Measurements from ENCODE around the gene TP53I11.

Gene TP53I11

GRCh38 chr11:44978961-44979331 is 28.3 kb upstream of the TP53I11 start:
- DNase-seq: no peak

GRCh38 chr11:44978274-44978960 is 27.7 kb upstream of the TP53I11 start:
- no peak for DNase-seq

DNA sequence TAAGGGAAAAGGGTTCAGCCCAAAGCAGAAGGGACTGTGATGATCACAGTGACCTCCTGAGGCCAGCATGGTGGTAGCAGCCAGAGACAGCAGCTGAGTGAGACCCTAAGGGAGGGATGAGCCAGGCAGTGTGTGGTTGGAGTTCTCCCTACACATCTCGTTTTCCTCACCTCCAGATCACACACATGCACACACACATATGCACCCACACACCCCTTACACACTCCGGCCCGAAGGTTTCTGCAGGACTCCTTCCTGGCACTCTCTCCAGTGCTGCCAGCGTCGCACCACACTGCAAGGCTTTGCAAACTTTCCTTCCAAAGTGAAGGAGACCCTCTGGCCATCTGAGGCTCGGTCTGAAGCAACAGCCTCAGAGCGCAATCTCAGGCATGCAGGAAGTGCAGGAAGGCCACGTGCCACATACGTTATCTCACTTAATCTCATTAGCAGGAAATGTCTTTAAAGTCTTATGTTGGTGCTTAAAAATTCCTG is 26.9 kb upstream of the TP53I11 start:
- DNase-seq: no peak

DNA sequence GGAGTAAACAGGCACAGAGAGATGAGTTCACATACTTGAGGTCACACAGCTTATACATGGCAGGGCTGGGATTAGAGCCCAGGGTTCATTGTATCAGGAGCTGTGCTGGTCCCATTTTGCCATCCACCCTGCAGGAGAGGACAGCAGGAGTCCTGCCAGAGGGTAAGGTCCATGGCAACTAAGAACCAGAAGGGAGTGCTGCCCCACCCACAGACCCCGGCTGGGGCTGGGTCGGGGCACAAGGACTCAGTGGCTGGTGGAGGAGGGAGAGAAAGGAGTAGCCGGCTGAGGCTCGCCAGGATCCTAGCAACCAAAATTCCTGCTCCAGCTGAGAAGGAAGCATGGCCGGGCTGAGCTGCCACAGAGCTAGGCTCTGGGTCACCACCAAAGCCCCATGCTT is 25.9 kb upstream of the TP53I11 start:
- DNase-seq: no peak

DNA sequence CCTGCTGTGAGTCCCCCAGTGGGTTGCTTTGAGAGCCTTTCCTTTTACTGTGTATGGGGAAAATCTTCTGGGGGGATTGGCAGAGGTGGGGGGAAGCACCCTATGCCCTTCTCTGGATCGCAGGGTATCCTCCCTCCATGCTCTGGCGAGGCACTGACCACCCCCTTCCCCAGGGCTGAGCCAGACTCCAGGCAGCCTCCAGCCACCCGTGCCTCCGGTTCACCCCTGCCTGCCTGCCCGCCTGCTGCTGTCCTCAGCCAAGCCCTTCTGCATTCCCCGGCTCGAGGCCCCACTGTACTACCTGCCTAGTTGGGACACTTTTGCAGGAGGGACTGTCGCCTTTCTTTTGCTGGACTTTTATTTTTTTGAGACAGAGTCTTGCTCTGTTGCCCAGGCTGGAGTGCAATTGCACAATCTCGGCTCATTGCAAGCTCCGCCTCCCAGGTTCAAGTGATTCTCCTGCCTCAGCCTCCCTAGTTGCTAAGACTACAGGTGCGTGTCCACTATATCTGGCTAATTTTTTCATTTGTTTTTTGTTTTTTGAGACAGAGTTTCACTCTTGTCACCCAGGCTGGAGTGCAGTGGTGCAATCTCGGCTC is 23.8 kb upstream of the TP53I11 start:
- no peak for DNase-seq

DNA sequence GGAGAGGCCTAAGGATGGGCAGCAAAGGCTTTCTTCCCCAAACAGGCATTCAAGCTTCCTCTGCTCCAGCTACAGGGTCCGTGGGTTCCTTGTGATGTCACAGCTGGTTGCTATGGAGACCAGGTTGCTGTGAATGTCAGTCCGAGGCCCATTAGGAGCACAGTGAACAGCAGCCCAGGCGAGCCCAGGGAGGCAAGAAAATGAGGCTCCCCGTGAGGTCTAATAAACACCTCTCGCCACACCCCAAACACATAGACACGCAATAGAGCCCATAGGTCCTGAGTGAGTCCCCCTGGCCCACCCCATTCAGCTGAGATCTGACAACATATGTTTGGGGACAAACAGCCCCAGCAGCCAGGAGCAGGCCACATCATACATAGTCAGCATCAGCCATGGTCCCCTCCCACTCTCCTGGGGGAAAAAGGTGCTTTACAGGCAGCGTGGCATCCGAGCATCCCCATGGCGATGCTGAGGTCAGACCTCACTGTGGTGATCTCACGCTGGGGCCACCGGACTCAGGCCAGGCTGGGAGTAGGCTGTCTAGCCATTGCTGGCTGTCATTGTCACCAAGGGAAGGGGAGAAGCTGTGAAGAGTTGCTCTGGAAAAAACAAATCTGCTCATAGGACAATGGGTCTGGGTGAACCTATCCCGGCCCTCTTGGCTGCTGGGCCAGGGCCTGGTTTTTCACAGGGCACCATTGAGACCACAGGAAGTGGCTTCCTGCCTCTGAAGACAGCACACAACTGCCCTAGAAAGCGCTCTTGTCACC is 23.1 kb upstream of the TP53I11 start:
- DNase-seq: no peak

DNA sequence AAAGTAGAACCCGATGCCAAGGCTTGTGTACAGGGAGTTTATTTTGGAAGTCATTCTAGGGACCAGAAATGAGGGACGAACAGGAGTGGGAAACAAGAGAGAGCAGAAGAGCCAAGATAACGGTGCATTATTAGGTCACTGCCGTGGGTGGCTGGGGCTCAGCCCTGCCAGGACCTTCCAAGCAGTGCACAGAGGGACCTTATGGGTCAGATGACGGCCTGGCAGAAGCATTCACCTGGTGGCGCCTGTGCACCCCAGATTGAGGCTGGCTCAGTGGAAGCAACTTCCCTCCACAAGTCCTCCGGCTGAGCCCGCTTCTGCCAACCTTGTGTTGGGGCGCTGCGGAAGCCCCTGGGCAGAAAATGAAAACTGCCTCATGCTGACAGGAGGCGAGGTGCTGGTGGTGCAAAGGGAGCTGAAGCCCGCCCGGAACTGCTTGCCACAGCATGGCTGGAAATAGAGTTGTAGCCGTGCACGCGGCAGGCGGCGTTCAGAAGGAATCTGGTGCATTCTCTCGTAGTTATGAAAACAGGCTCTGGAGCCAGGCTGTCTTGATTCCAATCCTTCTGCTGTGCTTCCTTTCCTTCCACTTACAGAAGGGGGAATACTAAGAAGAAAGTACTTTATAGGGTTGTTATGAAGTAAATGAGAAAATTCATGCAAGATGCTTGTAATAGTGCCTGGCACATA is 22.2 kb upstream of the TP53I11 start:
- no peak for DNase-seq

DNA sequence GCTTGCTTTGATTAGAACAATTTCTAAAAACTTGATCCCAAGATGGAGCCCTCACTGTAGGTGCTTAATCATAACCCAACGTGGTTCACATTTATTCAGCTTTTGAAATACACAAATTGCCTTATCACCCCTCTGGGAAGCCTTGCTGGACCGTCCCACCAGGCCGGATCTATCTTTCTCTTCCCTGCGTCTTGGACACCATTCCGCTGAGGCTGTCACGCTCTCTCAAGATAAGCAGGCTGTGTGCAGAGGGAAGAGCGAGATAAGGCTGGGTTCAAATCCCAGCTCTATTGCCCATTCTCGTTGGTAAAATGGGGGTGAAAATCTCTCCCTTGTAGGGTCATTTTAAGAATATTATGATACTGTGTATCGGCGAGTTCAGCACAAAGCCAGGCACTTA is 20.5 kb upstream of the TP53I11 start:
- DNase-seq: no peak

GRCh38 chr11:44970293-44970692 is 19.6 kb upstream of the TP53I11 start:
- no peak for DNase-seq

DNA sequence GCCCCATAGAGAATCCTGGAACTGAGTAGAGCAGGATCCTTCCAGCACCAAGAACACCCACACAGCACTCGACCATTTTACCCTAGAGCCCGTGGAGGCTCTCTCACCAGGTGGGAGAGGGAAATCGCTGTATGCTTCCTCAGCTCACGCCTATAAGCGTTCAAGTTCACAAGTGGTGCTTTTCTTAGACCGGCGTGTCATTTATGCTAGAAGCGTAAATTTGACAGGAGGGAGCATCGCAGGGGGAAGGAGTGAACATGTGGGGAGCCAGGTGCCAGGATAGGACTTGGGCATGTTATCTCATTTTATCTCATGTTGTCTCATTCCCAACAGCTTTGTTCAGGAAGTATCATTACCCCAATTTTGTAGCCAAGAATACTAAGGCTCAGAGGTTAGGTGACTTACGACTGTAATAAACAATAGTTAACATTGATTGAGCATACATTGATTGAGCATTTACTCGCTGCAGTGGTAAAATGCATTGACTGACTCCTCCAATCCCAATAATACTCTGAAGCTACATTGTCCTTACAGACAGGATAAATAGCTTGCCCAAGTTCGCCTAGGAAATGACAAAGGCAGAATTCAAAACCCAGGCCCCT is 19.1 kb upstream of the TP53I11 start:
- DNase-seq: no peak

GRCh38 chr11:44968510-44968909 is 17.8 kb upstream of the TP53I11 start:
- DNase-seq: no peak

- no peak for DNase-seq
These were observed 17.3 kb upstream of the TP53I11 start for GRCh38 chr11:44967930-44968496.

DNA sequence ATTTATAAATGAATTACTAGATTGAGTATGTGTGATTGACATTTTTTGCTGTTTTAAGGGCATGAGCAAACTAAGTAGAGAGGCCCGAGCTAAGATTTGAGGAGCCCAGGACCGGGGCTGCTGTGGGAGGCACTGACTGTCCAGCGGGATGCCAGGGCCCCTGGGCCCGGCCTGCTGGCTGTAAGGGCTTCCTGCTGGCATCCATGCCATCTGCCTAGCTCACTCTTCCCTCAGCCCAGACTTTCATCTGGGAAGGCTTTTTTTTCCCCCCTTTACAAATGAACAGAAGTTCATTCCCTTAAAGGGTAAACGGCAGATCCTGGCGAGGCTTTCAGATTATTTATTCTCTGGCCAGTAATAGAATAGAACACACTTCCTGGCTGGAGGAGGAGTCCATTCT is 16.0 kb upstream of the TP53I11 start:
- DNase-seq: no peak

GRCh38 chr11:44964526-44965209 is 14.0 kb upstream of the TP53I11 start:
- no peak for DNase-seq

DNA sequence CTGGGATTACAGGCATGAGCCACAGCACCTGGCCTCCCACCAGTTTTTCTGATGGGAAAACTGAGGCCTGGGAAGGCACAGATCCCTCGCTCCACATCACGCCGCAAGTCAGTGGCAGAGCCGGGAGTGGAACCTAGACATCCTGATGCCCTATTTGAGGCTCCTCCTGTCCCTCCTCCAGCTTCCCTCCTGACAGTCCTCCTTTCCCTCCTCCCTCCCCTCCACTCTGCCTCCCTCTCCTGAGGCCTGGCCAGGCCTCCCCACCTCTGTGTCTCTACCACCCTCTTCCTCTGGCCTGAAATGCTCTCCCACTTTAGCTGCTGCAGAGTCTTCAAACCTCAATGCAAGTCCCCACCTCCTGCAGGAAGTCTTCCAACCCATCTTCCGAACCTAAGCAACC is 13.3 kb upstream of the TP53I11 start:
- DNase-seq: no peak

GRCh38 chr11:44963136-44963535 is 12.5 kb upstream of the TP53I11 start:
- no peak for DNase-seq

- DNase-seq: no peak
These were observed 11.8 kb upstream of the TP53I11 start for GRCh38 chr11:44962464-44962863.

DNA sequence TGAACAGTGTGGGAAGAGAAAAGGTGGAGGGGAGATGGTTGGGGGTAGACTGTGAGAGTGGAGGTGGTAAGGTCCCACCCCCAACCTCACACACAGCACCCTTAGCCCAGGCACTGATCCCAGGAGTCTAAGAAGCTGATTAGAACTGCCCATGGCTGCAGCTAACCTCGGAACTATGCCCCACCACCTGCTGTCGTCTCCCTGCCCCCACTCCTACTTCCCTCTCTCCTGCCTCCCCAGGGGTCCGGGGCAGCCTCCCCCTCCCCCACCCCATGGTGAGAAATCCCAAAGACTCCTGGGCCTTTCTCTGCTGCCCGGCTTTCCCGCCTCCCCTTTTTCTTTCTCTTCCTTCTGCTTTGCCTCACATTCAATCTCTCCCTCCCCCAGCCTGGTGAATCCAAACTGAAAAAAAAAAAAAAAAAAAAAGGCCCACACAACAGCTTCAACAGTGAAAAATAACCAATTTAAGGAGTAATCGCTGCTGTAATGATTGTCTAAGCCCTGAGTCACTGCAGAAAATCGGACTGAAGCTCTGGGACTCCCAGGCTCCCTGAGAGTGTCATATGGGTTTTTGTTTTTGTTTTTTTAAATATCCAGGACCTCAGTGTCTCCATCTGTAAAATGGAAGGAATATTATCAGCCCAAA is 9.6 kb upstream of the TP53I11 start:
- DNase-seq: no peak

GRCh38 chr11:44959064-44959463 is 8.4 kb upstream of the TP53I11 start:
- no peak for DNase-seq

All from nucleus accumbens (tissue), 56 donors.